ENCODE data around the gene NIN. TPM values are rescaled to one million over a fixed set of nuclear protein-coding genes. Genes with fewer than 3 reads are reported as not detected.

The NIN gene
- total RNA-seq, 1 donor from 2014 or later = 39.5 TPM

- no peak for DNase-seq (ENCODE audit: low spot score)
Measured at GRCh38 chr14:50762001-50762930, 68.7 kb downstream of the NIN start.

GRCh38 chr14:50759800-50760543 is 71.0 kb downstream of the NIN start:
- no peak for DNase-seq (ENCODE audit: low spot score)

- no peak for DNase-seq (ENCODE audit: low spot score)
Measured at GRCh38 chr14:50758945-50759344, 72.0 kb downstream of the NIN start.

GRCh38 chr14:50758305-50758704 is 72.7 kb downstream of the NIN start:
- no peak for DNase-seq (ENCODE audit: low spot score)

GRCh38 chr14:50757702-50758101 is 73.3 kb downstream of the NIN start:
- DNase-seq (ENCODE audit: low spot score) = no peak

- DNase-seq (ENCODE audit: low spot score) = no peak
Measured at GRCh38 chr14:50756300-50756699, 74.7 kb downstream of the NIN start.

- no peak for DNase-seq (ENCODE audit: low spot score)
Measured at GRCh38 chr14:50750323-50750722, 80.6 kb downstream of the NIN start.

- DNase-seq (ENCODE audit: low spot score) = no peak
Measured at GRCh38 chr14:50745401-50746058, 85.4 kb downstream of the NIN start.

- no peak for DNase-seq (ENCODE audit: low spot score)
Measured at GRCh38 chr14:50744231-50744630, 86.7 kb downstream of the NIN start.

GRCh38 chr14:50741567-50741966 is 89.4 kb downstream of the NIN start:
- no peak for DNase-seq (ENCODE audit: low spot score)

GRCh38 chr14:50740856-50741255 is 90.1 kb downstream of the NIN start:
- no peak for DNase-seq (ENCODE audit: low spot score)

- DNase-seq (ENCODE audit: low spot score) = no peak
Measured at GRCh38 chr14:50739186-50739585, 91.8 kb downstream of the NIN start.

GRCh38 chr14:50736932-50737419 is 94.0 kb downstream of the NIN start:
- DNase-seq (ENCODE audit: low spot score) = no peak

GRCh38 chr14:50734950-50735695 is 95.8 kb downstream of the NIN start:
- no peak for DNase-seq (ENCODE audit: low spot score)

GRCh38 chr14:50733494-50733893 is 97.5 kb downstream of the NIN start:
- DNase-seq (ENCODE audit: low spot score) = no peak

- DNase-seq (ENCODE audit: low spot score) = no peak
Measured at GRCh38 chr14:50728836-50729235, 102.1 kb downstream of the NIN start.

- DNase-seq (ENCODE audit: low spot score) = no peak
Measured at GRCh38 chr14:50726372-50727107, 104.4 kb downstream of the NIN start.

- DNase-seq (ENCODE audit: low spot score) = no peak
Measured at GRCh38 chr14:50725761-50726160, 105.2 kb downstream of the NIN start.

GRCh38 chr14:50719911-50720759 is 110.8 kb downstream of the NIN start:
- DNase-seq (ENCODE audit: low spot score) = no peak

- no peak for DNase-seq (ENCODE audit: low spot score)
Measured at GRCh38 chr14:50718949-50719348, 112.0 kb downstream of the NIN start.
